OCI-LY3 (cell line): Measurements from ENCODE around the gene RPTN.

ENCODE experiments used
- CTCF ChIP-seq: fragments of 200-600, 300-600 bp; sonication (generic); IDR thresholded peaks from 2 replicates; pipeline ENCODE4 v1.5.1; 2014; ENCODE audit warnings: antibody characterized with exemption, low read length, low read depth
- EZH2phosphoT487 ChIP-seq: fragments of 200-600 bp; shearing (Covaris generic); IDR thresholded peaks from 2 replicates; pipeline ENCODE4 v1.6.1; 2018; ENCODE audit warnings: antibody characterized with exemption, mixed run types, low read depth

DNA sequence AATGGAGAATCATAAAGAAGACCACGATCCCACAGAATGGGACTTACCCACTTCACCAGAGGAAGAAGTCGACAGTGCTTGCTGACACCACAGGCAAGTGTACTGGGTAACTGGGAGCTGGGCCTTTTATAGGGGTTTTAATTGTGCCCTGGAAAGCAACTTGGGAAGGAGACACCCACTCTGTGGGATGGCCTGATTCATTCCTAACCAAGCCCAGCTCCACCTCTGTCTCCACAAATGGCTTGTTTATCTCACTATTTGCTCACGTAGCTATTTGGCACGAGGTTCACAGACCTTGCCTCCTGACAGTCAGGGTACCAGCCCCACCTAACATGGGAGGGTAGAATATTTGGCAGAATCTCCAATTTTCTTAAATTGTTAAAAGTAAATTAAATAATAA is 43.7 kb downstream of the RPTN start, which contains the start of gene TCHH:
- TF ChIP-seq CTCF (no peak), EZH2phosphoT487 (no peak)
